Astrocyte (in vitro differentiated cells and primary cell): ENCODE measurements around the gene AVPR1B.

Experiments
- EZH2 ChIP-seq: IDR thresholded peaks from 2 replicates; pipeline ENCODE4 v1.6.1; 2012; ENCODE audit warnings: mild to moderate bottlenecking, low read length, inconsistent platforms; ENCODE audit not compliant: insufficient read depth
- TF ChIP-seq, protein P1 (sequence below): IDR thresholded peaks from 2 replicates; pipeline ENCODE4 v1.5.1; 2011; ENCODE audit warnings: low read depth, mild to moderate bottlenecking, inconsistent platforms, low read length, moderate library complexity; ENCODE audit not compliant: insufficient read depth

GRCh38 chr1:206065547-206066145 lies 51.5 kb downstream of the AVPR1B start:
- TF ChIP-seq, protein P1, sequence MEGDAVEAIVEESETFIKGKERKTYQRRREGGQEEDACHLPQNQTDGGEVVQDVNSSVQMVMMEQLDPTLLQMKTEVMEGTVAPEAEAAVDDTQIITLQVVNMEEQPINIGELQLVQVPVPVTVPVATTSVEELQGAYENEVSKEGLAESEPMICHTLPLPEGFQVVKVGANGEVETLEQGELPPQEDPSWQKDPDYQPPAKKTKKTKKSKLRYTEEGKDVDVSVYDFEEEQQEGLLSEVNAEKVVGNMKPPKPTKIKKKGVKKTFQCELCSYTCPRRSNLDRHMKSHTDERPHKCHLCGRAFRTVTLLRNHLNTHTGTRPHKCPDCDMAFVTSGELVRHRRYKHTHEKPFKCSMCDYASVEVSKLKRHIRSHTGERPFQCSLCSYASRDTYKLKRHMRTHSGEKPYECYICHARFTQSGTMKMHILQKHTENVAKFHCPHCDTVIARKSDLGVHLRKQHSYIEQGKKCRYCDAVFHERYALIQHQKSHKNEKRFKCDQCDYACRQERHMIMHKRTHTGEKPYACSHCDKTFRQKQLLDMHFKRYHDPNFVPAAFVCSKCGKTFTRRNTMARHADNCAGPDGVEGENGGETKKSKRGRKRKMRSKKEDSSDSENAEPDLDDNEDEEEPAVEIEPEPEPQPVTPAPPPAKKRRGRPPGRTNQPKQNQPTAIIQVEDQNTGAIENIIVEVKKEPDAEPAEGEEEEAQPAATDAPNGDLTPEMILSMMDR = no peak
- TF ChIP-seq EZH2 = no peak
